Lower leg skin (tissue), 3 donors: ENCODE data around the gene LOXL4.

Experiments used
- CTCF ChIP-seq, 3 donors: fragments of 450-650 bp; IDR thresholded peaks; one replicate each; pipeline ENCODE4 v1.5.1; 2016; ENCODE audit warnings: antibody characterized with exemption in 3 of 3, mild to moderate bottlenecking in 3 of 3, moderate library complexity in 2 of 3
- POLR2A ChIP-seq, 2 donors: fragments of 450-650 bp; IDR thresholded peaks; one replicate each; pipeline ENCODE4 v1.6.1; 2016 to 2017; ENCODE audit warnings: antibody characterized with exemption in 2 of 2, mild to moderate bottlenecking in 1 of 2, moderate library complexity in 1 of 2

DNA sequence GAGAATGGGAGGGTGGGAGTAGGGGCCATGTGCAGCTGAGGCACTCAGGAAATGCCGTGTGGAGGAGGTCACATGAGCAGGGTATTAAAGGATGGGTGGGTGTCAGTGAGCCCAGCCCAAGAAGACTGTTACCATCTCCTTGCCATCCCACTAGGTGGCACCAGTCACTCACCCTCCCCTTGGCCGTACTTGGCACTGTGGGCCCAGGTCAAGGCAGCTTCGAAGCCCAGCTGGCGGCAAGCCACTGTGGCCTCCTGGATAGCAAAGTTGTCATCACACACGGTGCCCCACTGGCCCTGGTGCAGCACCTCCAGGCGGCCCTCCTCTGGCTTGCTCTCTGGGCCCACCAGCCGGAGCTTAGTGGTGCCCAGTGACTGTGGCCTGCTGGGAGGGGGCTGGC, 5.4 kb downstream of the LOXL4 start:
- TF ChIP-seq CTCF (IDR thresholded peaks at IDR 0.05) (no peak), POLR2A (IDR thresholded peaks at IDR 0.05) (no peak)
